Endodermal cell (in vitro differentiated cells): Measurements from ENCODE around the gene CD19. TPM values are rescaled to one million over a fixed set of nuclear protein-coding genes. Genes with fewer than 3 reads are reported as not detected.

Source experiments
- DNase-seq: peaks from one replicate; pipeline ENCODE4 v3.0.0-alpha.2; 2017
- H3K27ac ChIP-seq: 2 replicates; pipeline ENCODE4 v1.5.1; 2013; ENCODE audit warnings: mild to moderate bottlenecking, low read depth, low read length, moderate library complexity
- H3K27me3 ChIP-seq: 2 replicates; pipeline ENCODE4 v1.6.1; 2013; ENCODE audit warnings: mild to moderate bottlenecking, low read length, moderate library complexity; ENCODE audit not compliant: insufficient read depth, control insufficient read depth, poor library complexity, severe bottlenecking
- H3K36me3 ChIP-seq: 2 replicates; pipeline ENCODE4 v1.7.0; 2013; ENCODE audit warnings: mild to moderate bottlenecking, low read length, moderate library complexity; ENCODE audit not compliant: control insufficient read depth, insufficient read depth
- H3K4me1 ChIP-seq: one replicate; pipeline ENCODE4 v1.7.0; 2013; ENCODE audit warnings: low read length; ENCODE audit not compliant: control insufficient read depth, insufficient read depth
- H3K4me3 ChIP-seq: 2 replicates; pipeline ENCODE4 v1.5.1; 2013; ENCODE audit warnings: mild to moderate bottlenecking, low read length, moderate library complexity
- H3K9ac ChIP-seq: 2 replicates; pipeline ENCODE4 v1.6.1; 2013; ENCODE audit warnings: mild to moderate bottlenecking, low read length, moderate library complexity; ENCODE audit not compliant: poor library complexity, severe bottlenecking; ENCODE audit errors: extremely low read depth
- H3K9me3 ChIP-seq: 2 replicates; pipeline ENCODE4 v1.6.1; 2013; ENCODE audit warnings: mild to moderate bottlenecking, low read length, moderate library complexity; ENCODE audit not compliant: control insufficient read depth
- H3K27ac Mint-ChIP-seq: 2 replicates; pipeline ENCODE4 v1.8.0; 2020; ENCODE audit warnings: mixed read lengths
- H3K27me3 Mint-ChIP-seq: 2 replicates; pipeline ENCODE4 v1.8.0; 2021; ENCODE audit warnings: mild to moderate bottlenecking, mixed read lengths; ENCODE audit not compliant: insufficient read depth
- H3K36me3 Mint-ChIP-seq: 2 replicates; pipeline ENCODE4 v1.8.0; 2020; ENCODE audit warnings: low read depth, mixed read lengths
- H3K4me1 Mint-ChIP-seq: 2 replicates; pipeline ENCODE4 v1.8.0; 2020; ENCODE audit warnings: mixed read lengths
- H3K4me3 Mint-ChIP-seq: 2 replicates; pipeline ENCODE4 v1.8.0; 2020; ENCODE audit warnings: mild to moderate bottlenecking, moderate library complexity, mixed read lengths
- H3K9me3 Mint-ChIP-seq: 2 replicates; pipeline ENCODE4 v1.8.0; 2020; ENCODE audit warnings: mild to moderate bottlenecking, mixed read lengths
- WGBS, 2 experiments: methylation state at CpG; one replicate each; pipeline versions ENCODE4 v1.1.5 to v1.1.7; 2013; ENCODE audit warnings: missing lambda C conversion rate in 2 of 2, mixed read lengths in 1 of 2; ENCODE audit not compliant: insufficient coverage in 1 of 2, insufficient read length in 1 of 2; 5-methylcytosine and 5-hydroxymethylcytosine counted together
- total RNA-seq, 2 donors: library from RNA; stranded (reverse); fragmentation: NEBNext Ultra II Directional in 1 of 2; extraction: Animal tissue kit (Norgen Biotek cat#: 25700) in 1 of 2; gene quantifications; 2 replicates in 1 of 2; 3 replicates in 1 of 2; pipeline ENCODE4 v1.2.1, GENCODE V29; 2021
- TF ChIP-seq, protein P1 (sequence below): fragments of 200-600 bp; sonication (generic); conservative IDR thresholded peaks from 2 replicates; pipeline ENCODE4 v1.5.0; 2021; ENCODE audit warnings: antibody characterized with exemption, mild to moderate bottlenecking

Gene CD19
- total RNA-seq, 2 donors from 2014 or later, result not detected

DNA sequence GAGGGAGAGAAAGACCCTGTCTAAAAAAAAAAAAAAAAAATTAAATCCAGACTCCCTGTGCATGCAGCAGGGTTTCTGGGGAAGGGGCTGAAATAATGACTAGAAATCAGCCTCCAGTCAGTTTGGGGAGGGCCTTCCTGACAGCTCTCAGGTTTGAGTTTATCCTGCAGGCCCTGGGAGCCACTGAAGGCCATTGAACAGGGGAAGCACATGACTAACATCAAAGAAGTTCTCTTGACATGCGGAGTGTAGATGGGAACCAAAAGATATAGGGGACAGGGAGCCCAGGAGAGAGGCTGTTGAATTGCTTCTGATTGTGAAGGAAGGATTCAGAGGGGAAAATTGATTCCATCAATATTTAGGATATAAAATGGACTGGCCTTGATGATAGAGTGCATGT lies 4.0 kb upstream of the CD19 start:
- Histone ChIP-seq H3K9ac (no peak overlapping the region), H3K27ac (no peak overlapping the region), H3K27me3 (no peaks in the 10 kb centered on the region), H3K4me3 (no peak overlapping the region), H3K4me1 (no peaks in the 10 kb centered on the region), H3K9me3 (no peaks in the 10 kb centered on the region), H3K36me3 (no peaks in the 10 kb centered on the region)
- Mint-ChIP-seq H3K9me3 (no peaks in the 10 kb centered on the region), H3K4me3 (no peak overlapping the region), H3K36me3 (peaks cover 2% of the 10 kb centered on the region), H3K4me1 (peaks cover 15% of the 10 kb centered on the region), H3K27me3 (peaks cover 2% of the 10 kb centered on the region), H3K27ac (no peak overlapping the region)
- TF ChIP-seq, protein P1, sequence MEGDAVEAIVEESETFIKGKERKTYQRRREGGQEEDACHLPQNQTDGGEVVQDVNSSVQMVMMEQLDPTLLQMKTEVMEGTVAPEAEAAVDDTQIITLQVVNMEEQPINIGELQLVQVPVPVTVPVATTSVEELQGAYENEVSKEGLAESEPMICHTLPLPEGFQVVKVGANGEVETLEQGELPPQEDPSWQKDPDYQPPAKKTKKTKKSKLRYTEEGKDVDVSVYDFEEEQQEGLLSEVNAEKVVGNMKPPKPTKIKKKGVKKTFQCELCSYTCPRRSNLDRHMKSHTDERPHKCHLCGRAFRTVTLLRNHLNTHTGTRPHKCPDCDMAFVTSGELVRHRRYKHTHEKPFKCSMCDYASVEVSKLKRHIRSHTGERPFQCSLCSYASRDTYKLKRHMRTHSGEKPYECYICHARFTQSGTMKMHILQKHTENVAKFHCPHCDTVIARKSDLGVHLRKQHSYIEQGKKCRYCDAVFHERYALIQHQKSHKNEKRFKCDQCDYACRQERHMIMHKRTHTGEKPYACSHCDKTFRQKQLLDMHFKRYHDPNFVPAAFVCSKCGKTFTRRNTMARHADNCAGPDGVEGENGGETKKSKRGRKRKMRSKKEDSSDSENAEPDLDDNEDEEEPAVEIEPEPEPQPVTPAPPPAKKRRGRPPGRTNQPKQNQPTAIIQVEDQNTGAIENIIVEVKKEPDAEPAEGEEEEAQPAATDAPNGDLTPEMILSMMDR, result no peak
- WGBS, 2 experiments, result 79 to 92% methylated on average over 1 of the region's 1 CpG
- no peak for DNase-seq

GRCh38 chr16:28930203-28930602 lies 1.6 kb upstream of the CD19 start:
- WGBS, 2 experiments, result 91 to 97% methylated on average over 3 of the region's 3 CpGs
- no peaks in the 10 kb centered on the region for H3K9me3 Mint-ChIP-seq
- H3K27ac ChIP-seq, result no peak overlapping the region

DNA sequence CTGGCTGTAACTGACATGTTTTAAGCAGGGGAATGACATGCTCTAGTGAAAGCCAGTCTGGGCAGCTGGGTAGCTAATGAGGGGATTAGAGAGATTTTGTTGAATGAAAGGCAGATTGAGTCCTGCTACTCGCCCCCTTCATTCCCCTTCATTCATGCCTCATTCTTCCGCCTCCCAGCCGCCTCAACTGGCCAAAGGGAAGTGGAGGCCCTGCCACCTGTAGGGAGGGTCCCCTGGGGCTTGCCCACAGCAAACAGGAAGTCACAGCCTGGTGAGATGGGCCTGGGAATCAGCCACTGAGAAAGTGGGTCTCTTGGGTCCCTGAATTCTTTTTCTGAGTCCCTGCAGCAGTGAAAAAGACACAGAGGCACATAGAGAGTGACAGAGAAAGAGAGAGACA lies 1.1 kb upstream of the CD19 start:
- WGBS, 2 experiments, result 65% methylated on average over 3 of the region's 3 CpGs; no CpG with 5 or more reads in 1 of the 2 experiments
- H3K4me1 Mint-ChIP-seq, result peaks cover 6% of the 10 kb centered on the region
- Histone ChIP-seq H3K4me3 (no peak overlapping the region), H3K9me3 (no peaks in the 10 kb centered on the region), H3K36me3 (no peaks in the 10 kb centered on the region), H3K27me3 (no peaks in the 10 kb centered on the region), H3K4me1 (no peaks in the 10 kb centered on the region), H3K27ac (peak overlapping the region; percentile 44), H3K9ac (no peak overlapping the region)
- H3K27ac Mint-ChIP-seq, result peak overlapping the region; percentile 69
- TF ChIP-seq, protein P1, result no peak
- no peak overlapping the region for H3K4me3 Mint-ChIP-seq
- peaks cover 5% of the 10 kb centered on the region for H3K27me3 Mint-ChIP-seq
- H3K36me3 Mint-ChIP-seq, result no peaks in the 10 kb centered on the region
- DNase-seq, result no peak
- H3K9me3 Mint-ChIP-seq, result no peaks in the 10 kb centered on the region

More at GRCh38 chr16:28930203-28930602, 1.6 kb upstream of the CD19 start:
- Histone ChIP-seq H3K9me3 (no peaks in the 10 kb centered on the region), H3K27me3 (no peaks in the 10 kb centered on the region), H3K4me3 (no peak overlapping the region), H3K36me3 (no peaks in the 10 kb centered on the region), H3K9ac (no peak overlapping the region), H3K4me1 (no peaks in the 10 kb centered on the region)
- H3K4me1 Mint-ChIP-seq, result peaks cover 6% of the 10 kb centered on the region
- H3K4me3 Mint-ChIP-seq, result no peak overlapping the region
- peaks cover 2% of the 10 kb centered on the region for H3K27me3 Mint-ChIP-seq
- no peaks in the 10 kb centered on the region for H3K36me3 Mint-ChIP-seq
- no peak for DNase-seq
- TF ChIP-seq, protein P1, result no peak
- H3K27ac Mint-ChIP-seq, result no peak overlapping the region
